Fibroblast of lung (primary cell): ENCODE results near the gene URB2.

Experiments
- EZH2 ChIP-seq: IDR thresholded peaks from 2 replicates; pipeline ENCODE4 v1.5.1; 2012; ENCODE audit warnings: low read length, control low read depth, mild to moderate bottlenecking; ENCODE audit errors: missing control alignments
- TF ChIP-seq, protein P1 (sequence below), 2 donors: IDR thresholded peaks in 1 of 2; conservative IDR thresholded peaks in 1 of 2; 1 replicate in 1 of 2; 2 replicates in 1 of 2; pipeline ENCODE4 v1.5.1; 2011 to 2012; ENCODE audit warnings: low read length in 2 of 2, control low read depth in 1 of 2, inconsistent platforms in 1 of 2, low read depth in 1 of 2, mild to moderate bottlenecking in 1 of 2

DNA sequence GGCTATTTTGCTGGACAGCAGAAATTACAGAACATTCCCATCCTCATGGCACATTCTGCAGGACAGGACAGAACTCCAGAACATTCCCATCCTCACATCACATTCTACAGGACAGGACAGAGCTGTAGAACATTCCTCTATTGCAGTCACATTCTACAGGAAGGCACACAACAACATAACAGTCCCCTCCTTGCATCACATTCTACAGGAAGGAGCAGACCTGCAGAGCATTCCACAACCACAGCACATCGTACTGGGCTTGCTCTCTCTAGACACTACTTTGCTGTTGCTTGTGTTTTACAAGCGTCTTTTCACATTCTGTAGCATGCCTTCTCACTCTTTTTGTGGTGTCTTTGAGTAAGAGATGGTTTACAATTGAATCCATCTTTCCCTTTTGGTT lies 40.7 kb upstream of the URB2 start:
- TF ChIP-seq, protein P1, sequence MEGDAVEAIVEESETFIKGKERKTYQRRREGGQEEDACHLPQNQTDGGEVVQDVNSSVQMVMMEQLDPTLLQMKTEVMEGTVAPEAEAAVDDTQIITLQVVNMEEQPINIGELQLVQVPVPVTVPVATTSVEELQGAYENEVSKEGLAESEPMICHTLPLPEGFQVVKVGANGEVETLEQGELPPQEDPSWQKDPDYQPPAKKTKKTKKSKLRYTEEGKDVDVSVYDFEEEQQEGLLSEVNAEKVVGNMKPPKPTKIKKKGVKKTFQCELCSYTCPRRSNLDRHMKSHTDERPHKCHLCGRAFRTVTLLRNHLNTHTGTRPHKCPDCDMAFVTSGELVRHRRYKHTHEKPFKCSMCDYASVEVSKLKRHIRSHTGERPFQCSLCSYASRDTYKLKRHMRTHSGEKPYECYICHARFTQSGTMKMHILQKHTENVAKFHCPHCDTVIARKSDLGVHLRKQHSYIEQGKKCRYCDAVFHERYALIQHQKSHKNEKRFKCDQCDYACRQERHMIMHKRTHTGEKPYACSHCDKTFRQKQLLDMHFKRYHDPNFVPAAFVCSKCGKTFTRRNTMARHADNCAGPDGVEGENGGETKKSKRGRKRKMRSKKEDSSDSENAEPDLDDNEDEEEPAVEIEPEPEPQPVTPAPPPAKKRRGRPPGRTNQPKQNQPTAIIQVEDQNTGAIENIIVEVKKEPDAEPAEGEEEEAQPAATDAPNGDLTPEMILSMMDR (conservative IDR thresholded peaks at IDR 0.05 in 1 of 2, IDR thresholded peaks at IDR 0.05 in 1 of 2; ENCODE audit: low read depth in 1 of 2, low read length in 2 of 2): no peak
- TF ChIP-seq EZH2: no peak
